GM18517 (cell line): ENCODE data around the gene ECSCR.
A peak's percentile ranks its signal among the peaks of the same experiment; 100 is the strongest.

Source experiments
- ATAC-seq: cut with Tn5 transposase; IDR thresholded peaks from one replicate; pipeline ENCODE4 v1.9.1; 2021; ENCODE audit warnings: mild to moderate bottlenecking, moderate library complexity; ENCODE audit not compliant: unreplicated experiment

The ECSCR gene

DNA sequence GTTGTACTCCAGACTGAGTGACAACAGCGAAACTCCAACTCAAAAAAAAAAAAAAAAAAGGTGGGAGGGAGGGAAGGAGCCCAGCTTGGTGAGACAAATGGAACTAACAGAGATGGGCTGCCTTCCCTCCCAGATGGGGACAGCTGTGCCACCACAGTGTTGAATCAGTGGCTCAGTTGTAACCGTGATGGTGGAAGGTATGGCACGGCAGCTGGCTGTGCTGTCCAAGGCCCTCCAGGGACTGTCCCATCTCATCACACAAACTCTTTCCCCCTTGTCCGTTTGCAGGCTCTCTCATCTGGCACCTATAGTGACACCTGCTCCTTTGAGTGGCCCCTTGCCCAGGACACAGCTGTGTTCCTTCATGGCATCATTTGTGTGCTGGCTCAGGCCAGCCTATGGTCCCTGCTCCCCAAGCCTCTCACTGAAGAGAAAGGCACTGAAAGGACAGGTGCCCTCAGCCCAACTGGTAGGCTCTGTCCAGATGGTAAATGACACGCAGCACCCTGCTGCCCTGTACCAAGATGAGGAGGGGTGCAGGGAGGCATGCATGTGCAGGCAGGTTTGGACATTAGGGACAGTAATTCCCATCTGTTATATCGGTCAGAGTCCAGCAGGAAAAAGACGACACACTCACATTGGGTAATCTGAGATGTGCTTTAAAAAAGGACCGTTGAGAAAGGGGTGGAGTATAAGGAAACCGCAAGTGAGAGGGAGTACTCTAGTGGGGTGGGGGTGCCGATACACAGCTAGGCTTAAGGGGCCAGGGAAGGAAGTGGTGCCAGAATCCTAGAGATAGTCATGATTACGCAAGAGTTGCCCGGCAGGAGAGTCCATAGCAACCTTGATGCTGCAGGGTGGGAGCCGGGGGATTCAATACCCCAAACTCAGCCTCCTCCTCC, 12.6 kb upstream of the ECSCR start:
- no peak for ATAC-seq

DNA sequence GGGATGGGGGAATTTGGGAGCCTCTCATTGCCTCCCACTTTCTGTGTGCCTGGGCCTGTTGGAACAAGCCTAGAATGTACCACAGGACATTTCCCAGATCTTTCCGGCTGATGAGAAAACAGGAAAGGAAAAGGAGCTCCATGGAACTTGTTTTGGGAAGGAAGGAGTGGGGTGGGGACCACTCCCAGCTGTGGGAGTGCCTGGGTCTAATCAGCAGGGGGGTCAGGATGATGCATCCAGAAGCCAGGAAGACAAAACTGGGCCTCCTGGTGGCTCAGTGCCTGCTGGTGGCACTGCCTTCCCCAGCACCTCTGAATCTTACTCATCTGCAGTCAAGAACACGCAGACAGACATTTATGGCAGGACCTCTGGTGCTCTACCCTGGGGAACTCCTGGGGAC, 11.0 kb upstream of the ECSCR start:
- no peak for ATAC-seq

DNA sequence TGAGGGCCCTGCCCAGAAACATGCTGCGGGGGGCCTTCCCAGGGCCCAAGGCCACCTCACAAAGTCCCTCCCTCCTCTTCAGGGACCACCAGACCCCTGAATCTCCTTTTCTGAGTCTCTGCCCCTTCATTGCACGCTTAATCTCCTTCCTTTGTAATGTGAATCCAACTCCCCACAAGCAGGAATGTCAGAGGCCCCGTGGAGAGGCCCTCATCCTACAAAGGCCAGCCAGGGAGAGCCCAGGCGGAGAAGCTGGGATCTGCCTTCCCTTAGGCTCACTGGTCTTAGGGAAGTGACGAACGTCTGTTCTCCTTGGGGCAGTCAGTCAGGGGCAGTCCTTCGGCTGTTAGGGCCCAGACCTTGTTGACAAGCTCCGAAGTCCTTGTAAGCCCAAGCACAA, 10.6 kb upstream of the ECSCR start:
- no peak for ATAC-seq

DNA sequence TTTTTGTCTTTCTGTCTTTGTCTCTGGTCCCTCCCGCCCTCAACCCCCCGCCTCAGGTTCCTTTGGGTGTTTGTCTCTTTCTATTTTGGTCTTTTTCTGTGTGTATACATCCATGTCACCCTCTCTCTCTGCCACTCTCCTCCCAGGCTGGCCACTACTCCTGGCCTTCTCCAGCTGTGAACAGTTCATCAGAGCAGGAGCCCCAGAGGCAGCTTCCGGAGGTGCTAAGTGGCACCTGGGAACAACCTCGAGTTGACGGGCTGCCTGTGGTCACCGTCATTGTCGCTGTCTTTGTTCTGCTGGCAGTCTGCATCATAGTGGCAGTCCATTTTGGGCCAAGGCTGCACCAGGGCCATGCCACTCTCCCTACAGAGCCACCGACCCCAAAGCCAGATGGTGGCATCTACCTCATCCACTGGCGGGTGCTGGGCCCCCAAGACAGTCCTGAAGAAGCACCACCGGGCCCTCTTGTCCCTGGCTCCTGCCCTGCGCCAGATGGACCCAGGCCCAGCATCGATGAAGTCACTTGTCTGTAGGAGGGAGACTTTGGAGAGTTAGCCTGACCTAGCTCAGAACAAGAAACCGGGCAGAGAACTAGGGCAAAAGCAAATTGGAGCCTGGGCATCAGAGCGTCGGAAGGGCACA, 10.0 kb upstream of the ECSCR start:
- no peak for ATAC-seq

DNA sequence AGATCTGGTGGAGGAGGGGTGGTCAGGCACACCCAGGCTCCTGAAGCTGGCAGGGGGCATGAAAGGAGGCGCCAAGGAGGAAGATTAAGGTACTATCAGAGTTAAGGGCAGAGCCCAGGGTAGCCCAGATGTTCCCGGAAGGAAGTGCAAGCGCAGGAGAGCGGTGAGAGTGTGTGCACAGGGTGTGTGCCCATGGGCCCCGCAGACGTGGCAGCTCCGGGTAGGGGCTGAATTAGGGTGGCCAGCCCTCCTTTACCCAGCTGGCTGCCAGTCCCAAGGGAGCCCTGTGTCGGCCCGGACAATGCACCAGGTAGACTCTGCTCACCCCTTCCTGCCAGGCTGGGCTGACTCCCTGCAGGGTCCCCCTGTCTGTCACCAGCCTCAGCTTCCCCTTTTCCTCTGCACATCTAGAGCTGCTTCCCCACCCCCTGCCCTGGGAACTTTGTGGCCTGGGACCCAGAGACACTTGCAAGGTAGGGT, 8.3 kb upstream of the ECSCR start, which contains the start of gene SMIM33:
Gene SMIM33 (plus strand): TSS at position 184 of the 480 bp plus-strand sequence. CDS start 118 bp downstream, at position 302.
- no peak for ATAC-seq

DNA sequence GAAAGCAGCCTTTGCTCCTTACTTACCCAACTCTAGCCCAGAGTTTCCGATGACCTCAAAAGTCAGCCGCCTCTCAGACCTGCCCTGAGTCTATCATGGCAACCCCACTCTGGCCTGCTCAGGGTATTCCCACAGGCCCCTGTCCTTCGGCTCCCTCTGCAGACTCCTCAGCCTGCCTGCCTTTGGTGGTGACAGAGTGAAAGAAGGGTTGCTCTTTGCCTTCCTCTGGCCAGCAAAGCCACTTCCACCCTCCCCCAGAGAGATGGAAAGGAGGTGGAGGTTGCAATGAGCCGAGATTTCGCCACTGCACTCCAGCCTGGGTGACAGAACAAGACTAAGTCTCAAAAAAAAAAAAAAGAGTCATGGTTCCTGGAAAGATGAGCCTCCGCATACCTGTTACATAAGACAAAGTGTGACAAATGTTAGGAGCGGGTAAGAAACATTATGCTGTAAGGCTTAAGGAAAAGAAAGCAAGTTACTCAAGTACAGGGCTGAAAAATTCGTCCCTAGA, 5.9 kb upstream of the ECSCR start:
- no peak for ATAC-seq

DNA sequence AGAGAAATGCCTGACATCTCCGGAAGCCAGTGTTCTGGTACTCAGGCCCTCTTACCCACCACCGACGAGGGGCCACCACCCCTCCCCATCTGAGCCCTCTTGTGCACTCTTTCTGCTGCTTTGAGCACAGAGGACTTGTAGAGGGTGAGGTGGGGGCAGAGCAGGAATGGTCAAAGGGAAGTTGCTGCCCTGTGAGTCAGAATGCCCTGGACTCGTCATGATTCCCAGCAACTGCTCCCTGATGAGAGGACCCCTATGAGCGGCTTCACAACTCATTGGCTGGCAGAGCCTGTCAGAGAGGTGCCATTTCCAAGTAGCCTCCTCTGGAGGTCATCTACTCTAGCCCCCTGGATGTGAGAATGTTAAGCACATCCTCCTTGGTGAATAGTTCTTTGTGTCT, 845 bp downstream of the ECSCR start:
- ATAC-seq = no peak

DNA sequence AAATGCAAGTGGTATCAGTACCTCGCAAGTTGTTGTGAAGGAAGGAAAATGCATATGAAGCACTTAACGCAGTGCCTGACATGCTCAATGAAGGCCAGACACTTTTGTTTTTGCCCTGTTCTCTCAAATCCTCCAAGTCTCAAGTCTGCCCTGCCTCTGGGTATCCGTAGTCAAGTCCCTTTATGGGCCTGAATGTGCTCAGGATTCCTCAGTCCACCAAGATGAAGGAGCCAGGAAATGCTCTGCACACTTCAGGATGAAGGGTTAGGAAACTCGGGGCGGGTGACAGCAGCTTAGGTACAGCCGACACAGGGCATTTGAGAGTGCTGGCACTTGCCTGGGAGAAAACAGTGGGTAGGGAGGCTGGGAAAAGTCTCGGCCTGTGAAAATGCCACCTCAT, 1.4 kb downstream of the ECSCR start:
- no peak for ATAC-seq

DNA sequence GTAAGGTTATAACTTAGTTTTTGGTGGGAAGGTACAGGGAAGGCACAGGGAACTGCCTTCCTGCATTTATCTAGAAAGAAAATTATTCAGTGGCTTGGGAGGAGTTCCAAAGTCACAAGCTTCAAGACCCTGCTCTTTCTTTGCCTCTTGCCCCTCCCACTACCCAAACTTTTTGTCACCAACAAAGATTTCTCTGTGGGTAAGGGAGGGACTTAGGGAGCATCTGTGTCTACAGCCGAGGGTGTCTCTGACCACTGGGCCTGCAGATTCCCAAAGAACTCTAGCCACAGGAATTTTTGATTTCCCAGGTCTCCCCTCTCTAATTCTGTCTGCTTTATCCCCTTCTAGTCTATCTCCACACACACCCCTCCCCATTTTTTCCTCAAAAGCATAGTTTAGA, 2.1 kb downstream of the ECSCR start:
- no peak for ATAC-seq

DNA sequence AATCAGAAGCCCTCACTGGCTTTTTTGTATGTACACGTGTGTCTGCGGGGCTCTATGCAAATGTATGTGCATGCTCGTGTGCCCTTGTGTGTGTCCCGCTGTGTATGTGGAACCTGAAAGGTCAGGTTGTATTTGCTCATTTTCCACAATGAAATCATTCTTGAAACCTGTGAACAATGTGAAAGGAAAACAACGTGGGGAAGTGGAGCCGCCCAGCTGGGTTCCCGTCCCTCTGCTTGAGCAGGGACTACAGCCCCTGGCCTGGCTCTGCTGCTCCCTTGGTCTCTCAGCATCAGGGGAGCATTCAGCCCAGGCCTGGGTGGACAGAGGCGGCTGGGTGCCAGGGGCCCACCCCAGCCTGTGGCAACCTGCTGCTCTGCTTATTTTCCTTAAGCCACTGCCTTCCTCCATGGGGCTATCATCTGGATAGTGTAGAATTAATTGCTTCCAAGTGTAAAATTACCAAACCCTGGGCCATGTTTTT, 3.0 kb downstream of the ECSCR start:
- ATAC-seq = peak; percentile 14

DNA sequence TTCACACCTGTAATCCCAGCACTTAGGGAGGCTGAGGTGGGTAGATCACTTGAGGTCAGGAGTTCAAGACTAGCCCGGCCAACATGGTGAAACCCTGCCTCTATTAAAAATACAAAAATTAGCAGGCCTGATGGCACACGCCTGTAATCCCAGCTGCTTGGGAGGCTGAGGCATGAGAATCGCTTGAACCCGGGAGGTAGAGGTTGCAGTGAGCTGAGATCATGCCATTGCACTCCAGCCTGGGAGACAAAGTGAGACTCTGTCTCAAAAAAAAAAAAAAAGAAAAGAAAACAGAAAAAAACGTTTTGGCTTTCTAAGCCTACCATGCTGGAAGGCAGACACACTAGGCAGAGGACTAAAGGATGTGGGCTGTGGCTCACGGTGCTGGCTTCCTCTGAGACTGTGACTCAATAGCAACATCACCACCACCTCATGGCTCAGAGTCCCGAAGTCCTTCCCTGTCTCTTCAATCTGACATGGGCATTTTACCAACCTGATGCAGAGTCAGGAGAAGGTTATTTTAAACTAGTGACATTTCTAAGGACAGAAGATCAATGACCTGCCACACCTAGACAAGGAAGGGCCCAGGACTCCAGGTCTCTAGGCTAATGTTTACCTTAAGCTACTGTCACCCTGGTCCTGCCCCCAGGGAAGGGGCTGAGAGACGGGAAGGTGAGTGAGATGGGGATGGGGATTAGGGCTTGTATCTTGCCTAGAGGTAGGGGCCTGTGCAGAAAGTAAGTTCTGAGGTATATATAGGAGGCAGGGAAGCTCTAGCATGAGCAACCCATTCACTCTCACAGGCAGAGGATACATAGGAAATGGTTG, 3.7 kb downstream of the ECSCR start:
- ATAC-seq = peak; percentile 46

DNA sequence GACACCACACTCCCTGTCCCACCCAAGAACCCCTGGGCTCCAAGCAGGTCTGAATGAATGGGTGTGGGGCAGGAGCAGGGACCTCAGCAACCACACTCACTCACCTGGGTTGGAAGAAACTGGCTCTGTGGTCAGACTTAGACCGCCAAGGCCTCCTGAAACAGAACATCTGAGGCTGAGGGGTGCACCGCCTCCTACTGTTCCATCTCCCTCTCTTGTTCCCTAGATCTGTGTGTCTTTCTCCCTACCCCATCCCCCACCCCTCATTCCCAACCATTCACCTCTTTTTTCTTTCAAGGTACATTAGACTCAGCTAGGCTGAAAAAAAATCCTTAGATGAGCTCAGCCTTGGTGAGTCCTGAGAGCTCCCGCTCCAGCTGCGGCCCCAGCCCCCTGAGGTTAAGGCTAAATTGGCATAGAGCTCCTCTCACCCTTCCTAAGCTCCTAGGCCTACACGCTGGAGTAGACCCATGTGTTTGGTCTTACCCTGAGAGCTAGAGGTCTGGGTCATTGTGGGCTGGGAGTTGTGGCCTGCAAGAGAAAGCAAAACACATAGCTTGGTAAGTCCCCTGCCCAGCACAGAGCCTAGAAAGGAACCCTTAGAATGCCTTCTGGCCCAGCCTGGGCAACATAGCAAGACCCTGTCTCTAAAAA, 4.8 kb downstream of the ECSCR start:
- no peak for ATAC-seq

DNA sequence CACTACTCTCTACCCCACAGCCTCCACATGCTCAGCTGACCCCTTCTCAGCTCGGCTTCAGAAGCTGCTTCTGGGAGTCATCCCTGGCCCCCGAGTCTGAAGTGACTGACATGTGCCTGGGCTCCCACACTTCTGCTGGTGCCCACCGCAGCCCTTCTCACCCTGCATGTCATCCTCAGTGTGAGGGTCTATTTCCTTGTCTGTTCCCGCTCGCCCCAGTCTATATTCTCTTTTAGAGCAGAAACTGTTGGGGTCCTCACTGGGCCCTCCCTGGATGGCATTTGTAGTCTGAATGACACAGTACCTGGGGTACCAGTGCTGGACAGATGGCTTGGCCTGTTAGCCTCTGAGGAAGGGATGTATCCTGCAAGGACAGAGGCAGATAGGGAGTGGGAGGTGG, 5.3 kb downstream of the ECSCR start:
- ATAC-seq = no peak

DNA sequence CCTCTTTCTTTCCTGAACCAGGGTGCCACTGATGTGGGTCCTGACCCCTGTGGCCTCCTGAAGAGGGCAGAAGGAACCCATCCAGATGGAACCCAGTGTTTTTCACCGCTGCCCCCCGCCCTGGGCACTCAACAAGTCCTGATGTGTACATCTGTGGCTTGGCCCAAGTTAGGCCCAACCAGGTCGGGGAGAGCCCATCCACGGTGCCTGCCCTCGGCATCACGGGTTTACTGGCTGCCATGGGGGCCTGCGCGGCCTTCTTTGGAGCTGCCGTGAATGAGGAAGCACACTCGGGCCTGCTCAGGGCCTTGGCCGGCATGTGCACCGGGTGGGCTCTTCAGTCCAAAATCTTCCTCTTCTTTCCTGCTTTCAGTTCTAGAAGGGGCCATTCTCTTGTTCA, 5.8 kb downstream of the ECSCR start:
- ATAC-seq = no peak

DNA sequence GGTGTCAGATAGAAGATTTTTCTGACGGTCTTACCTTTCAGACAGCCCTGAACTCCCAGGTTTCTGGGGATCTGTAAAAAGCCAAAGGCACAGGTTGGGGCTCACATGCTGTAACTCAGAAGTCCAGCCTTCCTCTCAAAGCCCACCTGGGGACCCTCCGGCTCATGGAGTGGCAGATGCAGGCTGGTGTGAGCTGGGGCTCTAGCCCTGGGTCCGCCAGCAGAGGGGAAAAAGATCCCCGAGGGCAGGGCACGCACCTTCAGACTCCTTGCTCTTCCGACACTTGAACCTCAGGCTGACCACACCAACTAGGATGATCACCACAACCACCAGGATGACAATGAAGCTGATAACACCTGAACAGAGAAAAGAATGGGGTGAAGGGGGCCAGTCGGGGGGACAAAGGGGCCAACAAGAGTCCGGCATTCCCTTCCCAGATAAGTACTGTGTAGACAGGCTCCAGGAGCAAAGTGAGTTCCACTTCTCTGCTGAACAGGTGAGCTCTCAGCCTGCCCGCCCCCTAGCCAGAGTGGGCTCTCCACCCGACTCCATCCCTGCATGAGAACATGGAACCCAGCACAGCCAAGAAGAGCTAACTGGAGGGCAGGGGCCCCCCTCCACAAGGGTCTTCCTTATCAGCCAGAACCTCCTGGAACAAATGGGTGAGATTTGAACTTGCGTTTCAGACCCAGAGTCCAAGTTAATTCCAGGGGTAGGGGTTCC, 7.8 kb downstream of the ECSCR start:
- ATAC-seq = no peak

DNA sequence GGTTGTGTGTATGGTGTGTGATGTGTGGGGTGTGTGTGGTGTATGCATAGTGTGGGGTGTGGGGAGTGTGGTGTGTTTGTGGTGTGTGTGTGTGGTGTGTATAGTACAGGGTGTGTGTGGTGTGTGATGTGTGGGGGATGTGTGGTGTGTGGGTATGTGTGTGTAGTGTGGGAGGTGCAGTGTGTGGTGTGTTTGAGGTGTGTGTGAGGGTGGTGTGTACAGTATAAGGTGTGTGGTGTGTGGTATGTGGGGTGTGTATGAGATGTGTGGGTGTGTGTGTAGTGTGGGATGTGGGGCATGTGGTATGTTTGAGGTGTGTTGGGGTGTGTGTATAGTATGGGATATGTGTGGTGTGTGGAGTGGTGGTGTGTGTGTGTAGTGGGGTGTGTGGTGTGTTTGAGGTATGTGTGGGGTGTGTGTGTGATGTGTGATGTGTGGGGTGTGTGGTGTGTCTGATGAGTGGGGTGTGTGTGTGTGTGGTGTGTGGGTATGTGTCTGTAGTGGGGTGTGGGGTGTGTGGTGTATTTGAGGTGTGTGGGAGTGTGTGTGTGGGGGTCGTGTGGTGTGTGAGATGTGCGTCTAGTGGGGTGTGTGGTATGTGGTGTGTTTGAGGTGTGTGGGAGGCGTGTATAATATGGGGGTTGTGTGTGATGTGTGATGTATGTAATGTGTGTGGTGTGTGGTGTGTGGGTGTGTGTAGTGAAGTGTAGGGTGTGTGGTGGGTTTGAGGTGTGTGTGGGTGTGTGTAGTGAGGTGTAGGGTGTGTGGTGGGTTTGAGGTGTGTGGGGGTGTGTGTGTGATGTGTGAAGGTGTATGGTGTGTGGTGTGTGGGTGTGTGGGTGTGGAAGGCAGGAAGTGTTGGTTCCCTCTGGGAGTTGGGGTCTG, 8.6 kb downstream of the ECSCR start:
- no peak for ATAC-seq

DNA sequence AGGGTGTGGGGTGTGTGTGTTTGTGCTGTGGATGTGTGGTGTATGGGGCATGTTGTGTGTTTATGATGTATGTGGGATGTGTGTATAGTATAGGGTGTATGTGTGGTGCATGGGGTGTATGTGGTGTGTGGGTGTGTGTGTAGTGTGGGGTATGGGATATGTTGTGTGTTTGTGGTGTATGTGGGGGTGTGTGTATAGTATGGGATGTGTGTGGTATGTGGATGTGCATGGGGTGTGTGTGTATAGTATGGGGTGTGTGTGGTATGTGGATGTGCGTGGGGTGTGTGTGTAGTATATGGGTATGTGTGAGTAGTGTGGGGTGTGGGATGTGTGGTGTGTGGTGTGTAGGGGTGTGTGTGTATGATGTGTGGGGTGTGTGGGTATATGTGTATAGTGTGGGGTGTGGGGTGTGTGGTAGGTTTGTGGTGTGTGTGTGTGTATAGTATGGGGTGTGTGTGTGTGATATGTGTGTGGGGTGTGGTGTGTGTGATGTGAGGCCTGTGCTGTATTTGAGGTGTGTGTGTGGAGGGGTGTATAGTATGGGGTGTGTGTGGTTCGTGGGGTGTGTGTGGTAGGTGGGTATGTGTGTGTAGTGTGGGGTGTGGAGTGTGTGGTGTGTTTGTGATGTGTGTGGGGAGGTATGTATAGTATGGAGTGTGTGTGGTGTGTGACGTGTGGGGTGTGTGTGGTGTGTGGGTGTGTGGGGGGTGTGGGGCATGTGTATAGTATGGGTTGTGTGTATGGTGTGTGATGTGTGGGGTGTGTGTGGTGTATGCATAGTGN, 10.5 kb downstream of the ECSCR start:
- no peak for ATAC-seq

DNA sequence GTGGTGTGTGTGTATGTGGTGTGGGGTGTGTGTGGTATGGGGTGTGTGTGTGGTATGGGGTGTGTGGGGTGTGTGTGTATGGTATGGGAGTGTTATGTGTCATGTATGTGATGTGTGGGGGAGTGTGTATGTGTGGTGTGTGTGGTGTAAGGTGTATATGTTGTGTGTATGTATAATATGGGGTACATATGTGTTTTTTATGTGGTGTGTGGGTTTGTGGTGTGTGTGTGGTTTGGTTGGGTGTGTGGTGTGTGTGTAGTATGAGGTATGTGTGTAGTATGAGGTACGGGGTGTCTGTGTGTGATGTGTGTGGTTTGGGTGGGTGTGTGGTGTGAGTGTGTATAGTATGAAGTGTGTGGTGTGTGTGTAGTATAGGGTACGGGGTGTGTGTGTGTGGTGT, 11.4 kb downstream of the ECSCR start:
- ATAC-seq = no peak
